Gastrocnemius medialis (tissue), 4 donors: ENCODE data around the gene PPP1R12A.

ENCODE experiments used
- POLR2A ChIP-seq, 2 donors: fragments of 450-650 bp; IDR thresholded peaks; one replicate each; pipeline ENCODE4 v1.6.1; 2017; ENCODE audit warnings: antibody characterized with exemption in 2 of 2, mild to moderate bottlenecking in 2 of 2, moderate library complexity in 2 of 2
- TF ChIP-seq, protein P1 (sequence below), 5 experiments: fragments of 450-650 bp in 3 of 5; fragments of 200-600 bp in 2 of 5; sonication (generic) in 2 of 5; IDR thresholded peaks in 4 of 5; conservative IDR thresholded peaks in 1 of 5; 1 replicate in 4 of 5; 2 replicates in 1 of 5; pipeline ENCODE4 v1.5.1; 2016 to 2019; ENCODE audit warnings: antibody characterized with exemption in 5 of 5, mild to moderate bottlenecking in 3 of 5, moderate library complexity in 3 of 5

- TF ChIP-seq, protein P1, sequence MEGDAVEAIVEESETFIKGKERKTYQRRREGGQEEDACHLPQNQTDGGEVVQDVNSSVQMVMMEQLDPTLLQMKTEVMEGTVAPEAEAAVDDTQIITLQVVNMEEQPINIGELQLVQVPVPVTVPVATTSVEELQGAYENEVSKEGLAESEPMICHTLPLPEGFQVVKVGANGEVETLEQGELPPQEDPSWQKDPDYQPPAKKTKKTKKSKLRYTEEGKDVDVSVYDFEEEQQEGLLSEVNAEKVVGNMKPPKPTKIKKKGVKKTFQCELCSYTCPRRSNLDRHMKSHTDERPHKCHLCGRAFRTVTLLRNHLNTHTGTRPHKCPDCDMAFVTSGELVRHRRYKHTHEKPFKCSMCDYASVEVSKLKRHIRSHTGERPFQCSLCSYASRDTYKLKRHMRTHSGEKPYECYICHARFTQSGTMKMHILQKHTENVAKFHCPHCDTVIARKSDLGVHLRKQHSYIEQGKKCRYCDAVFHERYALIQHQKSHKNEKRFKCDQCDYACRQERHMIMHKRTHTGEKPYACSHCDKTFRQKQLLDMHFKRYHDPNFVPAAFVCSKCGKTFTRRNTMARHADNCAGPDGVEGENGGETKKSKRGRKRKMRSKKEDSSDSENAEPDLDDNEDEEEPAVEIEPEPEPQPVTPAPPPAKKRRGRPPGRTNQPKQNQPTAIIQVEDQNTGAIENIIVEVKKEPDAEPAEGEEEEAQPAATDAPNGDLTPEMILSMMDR (IDR thresholded peaks at IDR 0.05 in 4 of 5, conservative IDR thresholded peaks at IDR 0.05 in 1 of 5) = no peak
- TF ChIP-seq POLR2A (IDR thresholded peaks at IDR 0.05) = no peak
These were observed 51.7 kb downstream of the PPP1R12A start for GRCh38 chr12:79883216-79883615.
